A549 (cell line): ENCODE results near the gene DCAF4.

Experiments used
- CHD2 ChIP-seq: fragments of 150-350 bp; IDR thresholded peaks from 2 replicates; pipeline ENCODE4 v1.6.1; 2014; ENCODE audit warnings: low read length; ENCODE audit not compliant: partially characterized antibody
- ESRRA ChIP-seq: fragments of 150-350 bp; IDR thresholded peaks from 2 replicates; pipeline ENCODE4 v1.6.1; 2014; ENCODE audit warnings: mild to moderate bottlenecking, low read length, borderline replicate concordance
- MAFK ChIP-seq: fragments of 450-650 bp; IDR thresholded peaks from 2 replicates; pipeline ENCODE4 v1.6.1; 2014; ENCODE audit not compliant: partially characterized antibody
- MAZ ChIP-seq: fragments of 150-350 bp; IDR thresholded peaks from 2 replicates; pipeline ENCODE4 v1.6.1; 2014; ENCODE audit warnings: antibody characterized with exemption, low read depth, low read length, borderline replicate concordance
- NPAS2 ChIP-seq: fragments of 250-450 bp; sonication (Bioruptor Pico); IDR thresholded peaks from 2 replicates; pipeline ENCODE4 v1.8.0; 2022; ENCODE audit warnings: mild to moderate bottlenecking, moderate library complexity, borderline replicate concordance
- POLR2A ChIP-seq: IDR thresholded peaks from 2 replicates; pipeline ENCODE4 v1.6.1; 2012; ENCODE audit warnings: mild to moderate bottlenecking, low read length
- RARB ChIP-seq: fragments of 250-450 bp; sonication (Bioruptor Pico); IDR thresholded peaks from 2 replicates; pipeline ENCODE4 v1.8.0; 2021; ENCODE audit warnings: mild to moderate bottlenecking, moderate library complexity
- RCOR1 ChIP-seq: fragments of 150-350 bp; IDR thresholded peaks from 2 replicates; pipeline ENCODE4 v1.6.1; 2014; ENCODE audit warnings: antibody characterized with exemption, low read length, low read depth
- RFX5 ChIP-seq: fragments of 450-650 bp; IDR thresholded peaks from 2 replicates; pipeline ENCODE4 v1.7.1; 2014; ENCODE audit warnings: antibody characterized with exemption, mild to moderate bottlenecking, moderate library complexity
- TP53 ChIP-seq: fragments of 250-450 bp; sonication (Bioruptor Pico); IDR thresholded peaks from 2 replicates; pipeline ENCODE4 v1.5.0; 2021; ENCODE audit warnings: mild to moderate bottlenecking, moderate library complexity
- TF ChIP-seq, protein P1 (sequence below): fragments of >200 bp; sonication (Bioruptor Twin); formaldehyde crosslinking; IDR thresholded peaks from 3 replicates; pipeline ENCODE4 v1.5.1; 2016
- TF ChIP-seq, protein P2 (sequence below): IDR thresholded peaks from 2 replicates; pipeline ENCODE4 v1.6.1; 2012
- TF ChIP-seq, protein P3 (sequence below): fragments of 250-450 bp; sonication (Bioruptor Pico); IDR thresholded peaks from 2 replicates; pipeline ENCODE4 v1.5.0; 2021; ENCODE audit warnings: mild to moderate bottlenecking, moderate library complexity, borderline replicate concordance
- TF ChIP-seq, protein P4 (sequence below): fragments of 450-650 bp; IDR thresholded peaks from 2 replicates; pipeline ENCODE4 v1.6.1; 2014; ENCODE audit warnings: antibody characterized with exemption

DNA sequence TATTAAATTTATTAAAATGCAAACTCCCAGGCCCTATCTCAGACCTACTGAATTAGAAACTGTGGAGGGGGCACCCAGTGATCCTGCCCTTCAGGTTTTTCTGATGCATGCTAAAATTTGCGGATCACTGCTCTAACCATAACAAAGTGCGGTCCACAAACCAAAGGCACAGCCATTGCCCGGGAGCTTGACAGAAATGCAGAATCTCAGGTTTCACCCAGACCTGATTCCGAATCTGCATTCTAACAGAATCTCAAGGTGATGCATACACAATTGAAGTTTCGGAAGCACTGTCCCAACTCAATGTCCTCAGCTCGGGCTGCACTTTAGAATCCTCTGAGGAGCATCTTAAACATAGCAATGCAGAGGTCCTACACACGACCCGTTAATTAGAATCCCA is 54.6 kb downstream of the DCAF4 start:
- TF ChIP-seq CHD2 (no peak), TP53 (CRISPR knock-in tag) (no peak), POLR2A (no peak), RCOR1 (no peak), RARB (CRISPR knock-in tag) (no peak), RFX5 (no peak), MAZ (no peak), MAFK (no peak), NPAS2 (CRISPR knock-in tag) (no peak), ESRRA (no peak)
- TF ChIP-seq, protein P1, sequence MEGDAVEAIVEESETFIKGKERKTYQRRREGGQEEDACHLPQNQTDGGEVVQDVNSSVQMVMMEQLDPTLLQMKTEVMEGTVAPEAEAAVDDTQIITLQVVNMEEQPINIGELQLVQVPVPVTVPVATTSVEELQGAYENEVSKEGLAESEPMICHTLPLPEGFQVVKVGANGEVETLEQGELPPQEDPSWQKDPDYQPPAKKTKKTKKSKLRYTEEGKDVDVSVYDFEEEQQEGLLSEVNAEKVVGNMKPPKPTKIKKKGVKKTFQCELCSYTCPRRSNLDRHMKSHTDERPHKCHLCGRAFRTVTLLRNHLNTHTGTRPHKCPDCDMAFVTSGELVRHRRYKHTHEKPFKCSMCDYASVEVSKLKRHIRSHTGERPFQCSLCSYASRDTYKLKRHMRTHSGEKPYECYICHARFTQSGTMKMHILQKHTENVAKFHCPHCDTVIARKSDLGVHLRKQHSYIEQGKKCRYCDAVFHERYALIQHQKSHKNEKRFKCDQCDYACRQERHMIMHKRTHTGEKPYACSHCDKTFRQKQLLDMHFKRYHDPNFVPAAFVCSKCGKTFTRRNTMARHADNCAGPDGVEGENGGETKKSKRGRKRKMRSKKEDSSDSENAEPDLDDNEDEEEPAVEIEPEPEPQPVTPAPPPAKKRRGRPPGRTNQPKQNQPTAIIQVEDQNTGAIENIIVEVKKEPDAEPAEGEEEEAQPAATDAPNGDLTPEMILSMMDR = no peak
- TF ChIP-seq, protein P2, sequence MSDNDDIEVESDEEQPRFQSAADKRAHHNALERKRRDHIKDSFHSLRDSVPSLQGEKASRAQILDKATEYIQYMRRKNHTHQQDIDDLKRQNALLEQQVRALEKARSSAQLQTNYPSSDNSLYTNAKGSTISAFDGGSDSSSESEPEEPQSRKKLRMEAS = no peak
- TF ChIP-seq, protein P3, sequence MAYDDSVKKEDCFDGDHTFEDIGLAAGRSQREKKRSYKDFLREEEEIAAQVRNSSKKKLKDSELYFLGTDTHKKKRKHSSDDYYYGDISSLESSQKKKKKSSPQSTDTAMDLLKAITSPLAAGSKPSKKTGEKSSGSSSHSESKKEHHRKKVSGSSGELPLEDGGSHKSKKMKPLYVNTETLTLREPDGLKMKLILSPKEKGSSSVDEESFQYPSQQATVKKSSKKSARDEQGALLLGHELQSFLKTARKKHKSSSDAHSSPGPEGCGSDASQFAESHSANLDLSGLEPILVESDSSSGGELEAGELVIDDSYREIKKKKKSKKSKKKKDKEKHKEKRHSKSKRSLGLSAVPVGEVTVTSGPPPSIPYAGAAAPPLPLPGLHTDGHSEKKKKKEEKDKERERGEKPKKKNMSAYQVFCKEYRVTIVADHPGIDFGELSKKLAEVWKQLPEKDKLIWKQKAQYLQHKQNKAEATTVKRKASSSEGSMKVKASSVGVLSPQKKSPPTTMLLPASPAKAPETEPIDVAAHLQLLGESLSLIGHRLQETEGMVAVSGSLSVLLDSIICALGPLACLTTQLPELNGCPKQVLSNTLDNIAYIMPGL = no peak
- TF ChIP-seq, protein P4, sequence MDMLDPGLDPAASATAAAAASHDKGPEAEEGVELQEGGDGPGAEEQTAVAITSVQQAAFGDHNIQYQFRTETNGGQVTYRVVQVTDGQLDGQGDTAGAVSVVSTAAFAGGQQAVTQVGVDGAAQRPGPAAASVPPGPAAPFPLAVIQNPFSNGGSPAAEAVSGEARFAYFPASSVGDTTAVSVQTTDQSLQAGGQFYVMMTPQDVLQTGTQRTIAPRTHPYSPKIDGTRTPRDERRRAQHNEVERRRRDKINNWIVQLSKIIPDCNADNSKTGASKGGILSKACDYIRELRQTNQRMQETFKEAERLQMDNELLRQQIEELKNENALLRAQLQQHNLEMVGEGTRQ = no peak
